SK-N-DZ (cell line): ENCODE data around the gene GRIP1.

ENCODE experiments used
- DNase-seq: peaks from one replicate; pipeline ENCODE4 v3.0.0-alpha.2; 2015; ENCODE audit warnings: low spot score

Gene GRIP1

GRCh38 chr12:66397574-66398290 lies 281.1 kb downstream of the GRIP1 start:
- no peak for DNase-seq

- DNase-seq, result no peak
These were observed 285.0 kb downstream of the GRIP1 start for GRCh38 chr12:66393890-66394289.

- no peak for DNase-seq
These were observed 286.5 kb downstream of the GRIP1 start for GRCh38 chr12:66392266-66392915.

GRCh38 chr12:66388517-66388916 lies 290.4 kb downstream of the GRIP1 start:
- no peak for DNase-seq

GRCh38 chr12:66387117-66387516 lies 291.8 kb downstream of the GRIP1 start:
- no peak for DNase-seq

GRCh38 chr12:66380769-66381535 lies 297.9 kb downstream of the GRIP1 start:
- DNase-seq, result no peak

GRCh38 chr12:66379616-66380015 lies 299.3 kb downstream of the GRIP1 start:
- DNase-seq, result no peak

GRCh38 chr12:66375560-66375959 lies 303.3 kb downstream of the GRIP1 start:
- DNase-seq, result no peak

- peak; percentile 90 for DNase-seq
These were observed 306.9 kb downstream of the GRIP1 start for GRCh38 chr12:66371982-66372381.

- no peak for DNase-seq
These were observed 311.7 kb downstream of the GRIP1 start for GRCh38 chr12:66367015-66367667.

- DNase-seq, result no peak
These were observed 313.0 kb downstream of the GRIP1 start for GRCh38 chr12:66365718-66366490.

- no peak for DNase-seq
These were observed 317.2 kb downstream of the GRIP1 start for GRCh38 chr12:66361703-66362102.

- DNase-seq, result no peak
These were observed 319.6 kb downstream of the GRIP1 start for GRCh38 chr12:66359300-66359699.

- DNase-seq, result no peak
These were observed 324.6 kb downstream of the GRIP1 start for GRCh38 chr12:66354291-66354690.

GRCh38 chr12:66352899-66353298 lies 326.0 kb downstream of the GRIP1 start:
- DNase-seq, result no peak

- peak; percentile 35 for DNase-seq
These were observed 326.7 kb downstream of the GRIP1 start for GRCh38 chr12:66352197-66352596.

GRCh38 chr12:66351301-66351700 lies 327.6 kb downstream of the GRIP1 start:
- DNase-seq, result no peak

- no peak for DNase-seq
These were observed 332.9 kb downstream of the GRIP1 start for GRCh38 chr12:66345956-66346355.

GRCh38 chr12:66345212-66345611 lies 333.7 kb downstream of the GRIP1 start:
- no peak for DNase-seq

GRCh38 chr12:66341126-66341525 lies 337.8 kb downstream of the GRIP1 start:
- DNase-seq, result no peak

GRCh38 chr12:66340131-66340530 lies 338.7 kb downstream of the GRIP1 start:
- no peak for DNase-seq
